Mesodermal cell (in vitro differentiated cells): ENCODE measurements around the gene BLVRB.

Experiments
- H3K27ac ChIP-seq: 2 replicates; pipeline ENCODE4 v1.7.0; 2013; ENCODE audit warnings: mild to moderate bottlenecking, low read depth, low read length, moderate library complexity; ENCODE audit not compliant: severe bottlenecking
- H3K36me3 ChIP-seq: 2 replicates; pipeline ENCODE4 v1.7.1; 2013; ENCODE audit warnings: mild to moderate bottlenecking, low read length, moderate library complexity; ENCODE audit not compliant: control insufficient read depth, insufficient read depth
- H3K4me1 ChIP-seq: one replicate; pipeline ENCODE4 v1.7.1; 2013; ENCODE audit warnings: mild to moderate bottlenecking, low read length; ENCODE audit not compliant: insufficient read depth, control insufficient read depth, poor library complexity, severe bottlenecking
- H3K4me3 ChIP-seq: 2 replicates; pipeline ENCODE4 v1.7.0; 2013; ENCODE audit warnings: low read length, control low read depth, mild to moderate bottlenecking; ENCODE audit not compliant: insufficient read depth, poor library complexity, severe bottlenecking; ENCODE audit errors: extremely low read depth
- H3K9me3 ChIP-seq: 2 replicates; pipeline ENCODE4 v1.7.1; 2013; ENCODE audit warnings: mild to moderate bottlenecking, low read length, moderate library complexity; ENCODE audit not compliant: control insufficient read depth
- WGBS, 2 experiments: methylation state at CpG; one replicate each; pipeline ENCODE4 v1.1.5; 2013; ENCODE audit warnings: missing lambda C conversion rate in 2 of 2; ENCODE audit not compliant: insufficient coverage in 2 of 2; 5-methylcytosine and 5-hydroxymethylcytosine counted together

The BLVRB gene

GRCh38 chr19:40450664-40451063 is 14.9 kb downstream of the BLVRB start:
- H3K4me3 ChIP-seq: no peak overlapping the region
- H3K4me1 ChIP-seq: peaks cover 1% of the 10 kb centered on the region
- 67 to 97% methylated on average over 1 to 3 of the region's 4 CpGs for WGBS, 2 experiments
- no peaks in the 10 kb centered on the region for H3K9me3 ChIP-seq
- H3K27ac ChIP-seq: no peak overlapping the region
- H3K36me3 ChIP-seq: no peaks in the 10 kb centered on the region

GRCh38 chr19:40449506-40449905 is 16.0 kb downstream of the BLVRB start:
- H3K4me3 ChIP-seq: no peak overlapping the region
- 93 to 100% methylated on average over 2 of the region's 4 CpGs for WGBS, 2 experiments
- peaks cover 7% of the 10 kb centered on the region for H3K4me1 ChIP-seq
- H3K27ac ChIP-seq: no peak overlapping the region
- H3K9me3 ChIP-seq: no peaks in the 10 kb centered on the region
- H3K36me3 ChIP-seq: no peaks in the 10 kb centered on the region

GRCh38 chr19:40446263-40446784 is 19.2 kb downstream of the BLVRB start:
- H3K9me3 ChIP-seq: no peaks in the 10 kb centered on the region
- peaks cover 16% of the 10 kb centered on the region for H3K4me1 ChIP-seq
- WGBS, 2 experiments: 84 to 88% methylated on average over 8 of the region's 8 CpGs
- H3K4me3 ChIP-seq: no peak overlapping the region
- peak overlapping the region; percentile 77 for H3K27ac ChIP-seq
- H3K36me3 ChIP-seq: peaks cover 13% of the 10 kb centered on the region

GRCh38 chr19:40445780-40446262 is 19.7 kb downstream of the BLVRB start:
- Histone ChIP-seq H3K4me1 (peaks cover 16% of the 10 kb centered on the region), H3K4me3 (no peak overlapping the region), H3K36me3 (peaks cover 18% of the 10 kb centered on the region), H3K9me3 (no peaks in the 10 kb centered on the region), H3K27ac (peak overlapping the region; percentile 77)
- WGBS, 2 experiments: 63 to 80% methylated on average over 9 of the region's 9 CpGs

- 16 to 19% methylated on average over 14 to 15 of the region's 18 CpGs for WGBS, 2 experiments
- H3K4me1 ChIP-seq: peaks cover 16% of the 10 kb centered on the region
- peak overlapping the region; percentile 94 for H3K27ac ChIP-seq
- no peaks in the 10 kb centered on the region for H3K9me3 ChIP-seq
- peaks cover 28% of the 10 kb centered on the region for H3K36me3 ChIP-seq
- peak overlapping the region; percentile 100 for H3K4me3 ChIP-seq
These were observed 20.7 kb downstream of the BLVRB start for GRCh38 chr19:40444825-40445312.

GRCh38 chr19:40444000-40444824 is 21.3 kb downstream of the BLVRB start, which contains the start of gene SERTAD3:
Gene SERTAD3, minus strand, starts transcription at chr19:40444335. Its CDS starts 2,255 bp downstream, at chr19:40442080.
- Histone ChIP-seq H3K27ac (peak within 1 kb of the TSS; percentile 94), H3K4me3 (peak within 1 kb of the TSS; percentile 100), H3K36me3 (peaks cover 29% of the 10 kb centered on the region), H3K4me1 (peaks cover 16% of the 10 kb centered on the region), H3K9me3 (no peaks in the 10 kb centered on the region)
- WGBS, 2 experiments: 0% methylated on average over 45 to 68 of the region's 72 CpGs

GRCh38 chr19:40443131-40443999 is 22.2 kb downstream of the BLVRB start:
- Histone ChIP-seq H3K36me3 (peaks cover 29% of the 10 kb centered on the region), H3K4me1 (peaks cover 16% of the 10 kb centered on the region), H3K9me3 (no peaks in the 10 kb centered on the region), H3K27ac (peak overlapping the region; percentile 94), H3K4me3 (peak overlapping the region; percentile 100)
- 0% methylated on average over 41 to 44 of the region's 52 CpGs for WGBS, 2 experiments

GRCh38 chr19:40442328-40443130 is 23.0 kb downstream of the BLVRB start:
- H3K4me3 ChIP-seq: peak overlapping the region; percentile 100
- peak overlapping the region; percentile 55 for H3K27ac ChIP-seq
- 20 to 27% methylated on average over 17 to 18 of the region's 22 CpGs for WGBS, 2 experiments
- H3K9me3 ChIP-seq: no peaks in the 10 kb centered on the region
- H3K36me3 ChIP-seq: peaks cover 29% of the 10 kb centered on the region
- peaks cover 16% of the 10 kb centered on the region for H3K4me1 ChIP-seq

GRCh38 chr19:40441719-40442253 is 23.8 kb downstream of the BLVRB start:
- peaks cover 16% of the 10 kb centered on the region for H3K4me1 ChIP-seq
- H3K36me3 ChIP-seq: peaks cover 29% of the 10 kb centered on the region
- H3K9me3 ChIP-seq: no peaks in the 10 kb centered on the region
- H3K27ac ChIP-seq: no peak overlapping the region
- WGBS, 2 experiments: 95 to 100% methylated on average over 6 to 7 of the region's 11 CpGs
- no peak overlapping the region for H3K4me3 ChIP-seq
